ENCODE results near the gene QRICH2.
"Not testable (repeated sequence)": the region's sequence is repeated elsewhere in the genome, so short reads cannot be mapped to it uniquely, and the experiment has no call there.

QRICH2 gene

DNA sequence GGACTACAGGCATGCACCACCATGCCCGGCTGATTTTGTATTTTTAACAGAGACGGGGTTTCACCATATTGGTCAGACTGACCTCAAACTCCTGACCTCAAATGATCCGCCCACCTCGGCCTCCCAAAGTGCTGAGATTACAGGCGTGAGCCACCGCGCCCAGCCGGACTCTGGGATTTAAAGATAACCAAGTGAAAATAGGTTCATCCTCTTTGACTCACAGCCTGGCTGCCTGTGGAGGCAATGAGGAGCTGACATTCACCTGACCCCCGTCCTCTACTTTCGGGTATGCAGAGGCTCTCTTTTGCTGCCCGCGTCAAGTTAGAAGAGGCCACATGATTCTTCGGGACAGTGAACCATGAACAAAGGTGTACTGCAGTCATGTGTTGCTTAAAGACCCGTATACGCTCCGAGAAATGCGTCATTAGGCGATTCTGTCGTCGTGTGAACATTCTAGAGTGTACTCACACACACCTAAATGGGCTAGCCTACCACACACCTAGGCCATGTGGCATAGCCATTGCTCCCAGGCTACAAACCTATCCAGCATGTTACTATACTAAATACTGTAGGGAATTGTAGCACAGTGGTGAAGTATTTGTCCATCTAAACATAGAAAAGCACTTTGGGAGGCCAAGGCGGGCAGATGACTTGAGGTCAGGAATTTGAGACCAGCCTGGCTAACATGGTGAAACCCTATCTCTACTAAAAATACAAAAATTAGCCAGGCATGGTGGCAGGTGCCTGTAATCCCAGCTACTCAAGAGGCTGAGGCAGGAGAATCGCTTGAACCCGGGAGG is 54.9 kb downstream of the QRICH2 start:
- peak; percentile 28 for FAIRE-seq

DNA sequence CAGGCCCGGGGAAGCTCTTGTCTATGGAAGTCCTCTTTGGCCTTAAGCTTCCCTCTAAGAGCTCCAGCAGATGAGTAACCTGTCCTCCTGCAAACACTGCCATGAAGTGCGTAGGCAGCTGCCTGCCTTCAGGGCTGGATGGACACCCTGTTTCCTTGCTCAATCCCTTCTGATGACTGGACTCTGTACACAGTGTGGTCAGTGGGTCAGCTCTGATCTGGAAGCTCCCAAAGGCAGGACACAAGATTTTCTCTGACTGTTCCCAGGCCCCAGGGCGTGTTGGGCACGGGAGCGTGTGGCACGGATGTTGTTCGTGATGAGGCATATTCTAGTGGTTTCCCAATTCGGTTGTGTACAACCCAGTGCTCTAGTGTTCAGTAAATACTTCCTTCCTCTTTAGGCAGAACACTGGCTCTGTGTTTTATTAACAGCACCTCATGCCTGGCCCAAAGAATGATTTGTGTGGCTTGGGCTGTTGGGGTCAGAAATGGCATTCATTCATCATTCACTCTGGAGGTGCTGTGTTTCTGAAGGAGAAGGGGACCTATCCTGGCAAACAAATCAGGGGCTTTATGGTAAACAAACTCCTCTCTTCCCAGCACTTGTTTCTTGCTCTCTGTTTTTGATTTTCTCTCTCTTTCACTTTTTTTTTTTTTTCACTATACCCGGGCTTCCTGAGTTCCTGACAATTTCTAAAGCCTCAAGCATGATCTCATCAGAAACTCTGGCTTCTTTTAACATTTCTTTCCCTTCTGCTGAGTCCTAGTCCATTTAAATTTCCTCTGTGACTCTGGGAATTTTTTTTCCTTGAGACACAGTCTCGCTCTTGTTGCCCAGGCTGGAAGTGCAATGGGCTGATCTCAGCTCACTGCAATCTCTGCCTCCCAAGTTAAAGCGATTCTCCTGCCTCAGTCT is 55.8 kb downstream of the QRICH2 start:
- DNase-seq (ENCODE audit: insufficient read length, low spot score) (no peak), FAIRE-seq (peak; percentile 82)

More for the DNA sequence above, 54.9 kb downstream of the QRICH2 start:
- not testable (repeated sequence) for DNase-seq (ENCODE audit: insufficient read length, low spot score)

GRCh38 chr17:76251478-76252039 is 56.5 kb downstream of the QRICH2 start:
- no peak for FAIRE-seq
- no peak for DNase-seq (ENCODE audit: insufficient read length, low spot score)

- DNase-seq (ENCODE audit: insufficient read length, low spot score), result no peak
- no peak for FAIRE-seq
These were observed 57.9 kb downstream of the QRICH2 start for GRCh38 chr17:76250141-76250540.

DNA sequence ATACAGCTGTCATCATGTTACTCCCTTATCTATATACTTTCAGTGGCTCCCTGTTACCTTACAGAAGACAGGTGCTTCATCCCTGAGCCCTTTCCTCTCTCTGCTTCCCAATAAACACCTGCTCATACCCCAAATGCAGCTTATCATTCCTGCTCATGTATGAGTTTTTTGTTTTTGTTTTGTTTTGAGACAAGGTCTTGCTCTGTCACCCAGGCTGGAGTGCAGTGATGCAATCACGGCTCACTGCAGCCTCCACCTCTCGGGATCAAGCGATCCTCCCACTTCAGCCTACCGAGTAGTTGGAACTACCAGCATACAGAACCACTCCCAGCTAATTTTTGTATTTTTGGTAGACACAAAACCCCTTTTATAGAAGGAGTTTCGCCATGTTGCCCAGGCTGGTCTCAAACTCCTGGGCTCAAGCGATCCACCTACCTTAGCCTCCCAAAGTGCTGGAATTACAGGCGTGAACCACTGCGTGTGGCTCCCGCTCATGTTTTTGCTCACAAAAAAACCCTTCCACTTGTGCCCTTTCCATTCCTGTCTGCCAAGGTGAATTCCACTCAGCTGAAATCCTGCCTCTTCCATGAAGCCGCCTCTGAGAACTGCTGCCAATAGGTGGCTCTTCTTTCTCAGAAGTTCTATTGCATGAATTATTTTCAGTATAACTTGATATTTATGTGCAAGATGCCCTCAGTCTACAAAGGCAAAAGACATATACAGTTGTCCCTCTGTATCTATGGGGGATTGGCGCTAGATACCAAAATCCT is 59.9 kb downstream of the QRICH2 start:
- DNase-seq (ENCODE audit: insufficient read length, low spot score) (no peak), FAIRE-seq (no peak)

DNA sequence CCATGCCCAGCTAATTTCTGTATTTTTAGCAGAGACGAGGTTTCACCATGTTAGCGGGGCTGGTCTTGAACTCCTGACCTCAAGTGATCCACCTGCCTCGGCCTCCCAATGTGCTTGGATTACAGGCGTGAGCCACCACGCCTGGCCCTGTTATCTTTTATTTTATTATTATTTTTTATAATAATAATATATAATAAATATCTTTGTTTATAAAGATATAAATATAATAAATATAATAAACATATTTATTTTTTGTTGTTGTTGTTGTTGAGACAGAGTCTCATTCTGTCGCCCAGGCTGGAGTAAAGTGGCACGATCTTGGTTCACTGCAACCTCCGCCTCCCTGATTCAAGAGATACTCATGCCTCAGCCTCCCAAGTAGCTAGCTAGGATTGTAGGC is 60.8 kb downstream of the QRICH2 start:
- FAIRE-seq, result no peak
- no peak for DNase-seq (ENCODE audit: insufficient read length, low spot score)

- FAIRE-seq, result peak; percentile 100
- peak; percentile 80 for DNase-seq (ENCODE audit: insufficient read length, low spot score)
These were observed 61.7 kb downstream of the QRICH2 start for GRCh38 chr17:76246080-76247066.

- not testable (repeated sequence) for FAIRE-seq; DNase-seq (ENCODE audit: insufficient read length, low spot score)
These were observed 63.4 kb downstream of the QRICH2 start for GRCh38 chr17:76244721-76245120.

DNA sequence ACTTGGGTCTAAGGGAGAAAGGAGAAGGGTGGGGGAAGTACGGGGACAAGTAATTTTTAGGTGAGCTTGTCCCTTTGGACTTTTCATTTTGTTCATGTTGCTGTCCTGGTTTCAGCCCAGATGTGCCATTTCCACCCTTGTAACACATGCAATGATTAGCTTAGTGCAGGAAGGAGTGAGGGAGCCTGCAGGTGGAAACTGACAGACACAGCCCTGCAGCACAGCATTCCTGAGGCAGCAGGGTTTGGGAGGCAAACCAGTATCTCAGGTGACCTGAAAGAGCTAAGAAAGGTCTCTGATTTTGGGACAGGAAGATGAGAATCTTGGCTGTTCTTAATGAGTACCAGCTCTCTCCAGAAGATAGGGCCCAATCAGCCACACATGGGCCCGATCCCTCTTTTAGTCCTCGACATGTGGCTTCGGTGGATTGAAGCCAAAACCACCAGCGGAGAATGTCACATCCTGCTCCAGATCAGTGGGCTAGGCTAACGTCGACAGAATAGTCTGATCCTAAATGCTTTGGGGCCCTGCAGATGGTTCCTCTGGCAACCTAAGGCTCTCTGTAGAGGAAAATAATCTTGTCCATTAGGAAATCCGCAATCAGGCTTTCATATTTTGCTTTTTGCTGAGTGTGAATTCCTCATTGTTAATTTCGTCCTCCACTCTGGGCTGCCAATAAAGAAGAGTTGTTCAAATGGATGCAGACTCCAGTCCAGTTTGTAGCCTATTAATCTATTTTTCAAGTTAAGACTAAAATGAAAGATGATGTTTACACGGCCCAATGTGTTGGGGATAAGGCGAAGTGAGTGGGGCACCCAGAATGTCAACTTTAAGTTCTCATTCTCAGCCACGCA is 64.0 kb downstream of the QRICH2 start:
- peak; percentile 35 for FAIRE-seq
- no peak for DNase-seq (ENCODE audit: insufficient read length, low spot score)

- FAIRE-seq (no peak), DNase-seq (ENCODE audit: insufficient read length, low spot score) (no peak)
These were observed 66.3 kb downstream of the QRICH2 start for GRCh38 chr17:76241691-76242255.

GRCh38 chr17:76241204-76241538 is 66.9 kb downstream of the QRICH2 start:
- DNase-seq (ENCODE audit: insufficient read length, low spot score), result no peak
- peak; percentile 91 for FAIRE-seq

GRCh38 chr17:76240461-76241203 is 67.4 kb downstream of the QRICH2 start, which contains the start of gene RNF157:
TSS of gene RNF157 (minus strand) at chr17:76240493. CDS start at chr17:76240240, 253 bp downstream.
- no peak for FAIRE-seq
- DNase-seq (ENCODE audit: insufficient read length, low spot score), result peak; percentile 84

DNA sequence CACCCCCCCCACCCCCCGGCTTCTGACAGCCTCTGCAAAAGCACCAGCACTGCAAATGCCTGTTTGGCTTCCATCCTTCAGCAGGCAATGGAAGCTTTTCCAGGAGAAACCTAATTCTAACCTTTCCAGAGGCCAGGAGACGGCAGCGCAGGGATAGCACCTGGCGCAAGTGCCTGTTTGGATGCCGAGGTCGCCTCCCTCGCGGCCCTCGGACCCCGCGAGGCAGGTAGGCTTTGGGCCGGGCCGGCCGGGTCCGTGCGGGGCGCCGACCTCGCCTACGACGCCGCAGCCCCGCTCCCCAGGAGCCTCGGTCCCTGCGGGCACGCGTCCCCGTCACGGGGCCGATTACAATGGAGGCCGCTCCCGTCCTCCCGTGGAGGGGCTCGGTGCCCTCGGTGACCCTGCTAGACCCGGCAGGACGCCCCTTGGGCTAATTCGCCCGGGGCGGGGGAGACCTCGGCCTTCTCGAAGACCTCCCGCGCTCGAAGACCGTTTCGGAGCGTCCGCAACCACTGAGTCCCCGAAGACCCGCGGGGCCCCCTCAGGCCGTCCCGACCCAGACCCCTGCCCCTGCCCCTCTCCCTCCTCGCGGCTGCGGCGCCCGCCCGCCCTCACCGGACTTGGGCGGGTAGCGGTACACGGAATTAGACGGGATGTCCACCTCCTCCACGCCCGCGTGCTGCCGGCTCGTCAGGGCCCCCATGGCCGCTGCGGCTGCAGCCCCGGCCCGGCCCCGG is 68.4 kb downstream of the QRICH2 start:
- no peak for FAIRE-seq
- no peak for DNase-seq (ENCODE audit: insufficient read length, low spot score)

- no peak for DNase-seq (ENCODE audit: insufficient read length, low spot score)
- peak; percentile 21 for FAIRE-seq
These were observed 69.1 kb downstream of the QRICH2 start for GRCh38 chr17:76238847-76239537.

- DNase-seq (ENCODE audit: insufficient read length, low spot score) (no peak), FAIRE-seq (peak; percentile 21)
These were observed 70.2 kb downstream of the QRICH2 start for GRCh38 chr17:76237859-76238313.

GRCh38 chr17:76236603-76237002 is 71.5 kb downstream of the QRICH2 start:
- FAIRE-seq (peak; percentile 60), DNase-seq (ENCODE audit: insufficient read length, low spot score) (no peak)

Data from GM19239 (cell line).